K562 (cell line): Measurements from ENCODE around the gene IGF2R. TPM values are rescaled to one million over a fixed set of nuclear protein-coding genes. Genes with fewer than 3 reads are reported as not detected.

ENCODE experiments used
- ATAC-seq: fragments of 200-7000 bp; cut with Tn5 transposase; 3 replicates; pipeline ENCODE4 v1.9.1; 2020; ENCODE audit warnings: moderate library complexity
- BruUV-seq: library from RNA; stranded (reverse); fragments of 400-500 nt; replicated peaks from 2 replicates; lab custom pipeline; 2021; lab: Mats Ljungman, UMichigan
- CTCF ChIA-PET: fragments of 300-600 bp; formaldehyde crosslinking; extraction: SDS; loops from one replicate; lab custom pipeline; 2021; ENCODE audit warnings: low intra/inter-chr PET ratio; lab: Yijun Ruan, JAX
- POLR2A ChIA-PET: fragments of 300-600, 350-650 bp; sonication (Branson Sonifier 250); formaldehyde crosslinking; extraction: SDS; loops from one replicate; lab custom pipeline; 2021; ENCODE audit warnings: antibody characterized with exemption, inconsistent platforms; lab: Yijun Ruan, JAX
- DNase-seq, 4 experiments: peaks; one replicate each; pipeline versions ENCODE4 v3.0.0 to v3.0.0-alpha.2; 2011 to 2018; ENCODE audit warnings: low spot score in 3 of 4, mixed read lengths in 3 of 4; ENCODE audit errors: extremely low read depth in 1 of 4
- FAIRE-seq: peaks from 2 replicates; lab custom pipeline; 2011; peaks lifted over from hg19 to GRCh38; lab: Jason Lieb, UNC
- H2AFZ ChIP-seq: 2 replicates; pipeline ENCODE4 v1.6.0; 2011; ENCODE audit warnings: low read depth, low read length, control low read depth, inconsistent platforms
- H3K27ac ChIP-seq: fragments of 200-600 bp; 3 replicates; pipeline ENCODE4 v1.8.0; 2011; ENCODE audit warnings: low read depth, mild to moderate bottlenecking, control low read depth, inconsistent platforms, low read length, moderate library complexity, mixed read lengths; ENCODE audit errors: extremely low read depth
- H3K27me3 ChIP-seq, 2 experiments: fragments of 300-600 bp in 1 of 2; 2 replicates in 1 of 2; 3 replicates in 1 of 2; pipeline versions ENCODE4 v1.6.0 to v1.8.0; 2011; ENCODE audit warnings: inconsistent platforms in 2 of 2, low read length in 2 of 2, mild to moderate bottlenecking in 1 of 2, mixed read lengths in 1 of 2, moderate library complexity in 1 of 2; ENCODE audit not compliant: control insufficient read depth in 2 of 2, insufficient read depth in 2 of 2
- H3K36me3 ChIP-seq: fragments of 300-600 bp; 3 replicates; pipeline ENCODE4 v1.8.0; 2011; ENCODE audit warnings: mild to moderate bottlenecking, low read length, inconsistent platforms; ENCODE audit not compliant: control insufficient read depth, insufficient read depth
- H3K4me1 ChIP-seq, 2 experiments: fragments of 200-600 bp in 1 of 2; replicated peaks in 1 of 2; 2 replicates in 1 of 2; 3 replicates in 1 of 2; pipeline versions ENCODE4 v1.5.1 to v1.8.0; 2011; ENCODE audit warnings: inconsistent platforms in 2 of 2, low read length in 2 of 2, mild to moderate bottlenecking in 1 of 2, mixed read lengths in 1 of 2, moderate library complexity in 1 of 2; ENCODE audit not compliant: control insufficient read depth in 2 of 2, insufficient read depth in 2 of 2
- H3K4me2 ChIP-seq: 2 replicates; pipeline ENCODE4 v1.6.1; 2011; ENCODE audit warnings: low read length, control low read depth, inconsistent platforms, mixed read lengths; ENCODE audit not compliant: insufficient read depth
- H3K4me3 ChIP-seq: fragments of 200-600 bp; sonication (generic), shearing (Covaris generic); 2 replicates; pipeline ENCODE4 v1.5.1; 2016; ENCODE audit warnings: control low read depth, inconsistent platforms
- H3K79me2 ChIP-seq: fragments of 200-600 bp; 3 replicates; pipeline ENCODE4 v1.8.0; 2011; ENCODE audit warnings: low read length, inconsistent platforms; ENCODE audit not compliant: control insufficient read depth, insufficient read depth
- H3K9ac ChIP-seq, 2 experiments: 2 replicates each; pipeline versions ENCODE4 v1.6.0 to v1.6.1; 2011; ENCODE audit warnings: low read depth in 2 of 2, low read length in 2 of 2, control low read depth in 1 of 2, inconsistent platforms in 1 of 2, mild to moderate bottlenecking in 1 of 2, mixed read lengths in 1 of 2; ENCODE audit not compliant: insufficient read depth in 1 of 2
- H3K9me1 ChIP-seq: one replicate; pipeline ENCODE4 v1.6.0; 2011; ENCODE audit warnings: inconsistent platforms, mild to moderate bottlenecking, low read length, moderate library complexity; ENCODE audit not compliant: control insufficient read depth, insufficient read depth
- H3K9me3 ChIP-seq: replicated peaks from 2 replicates; pipeline ENCODE4 v1.5.1; 2011; ENCODE audit warnings: low read depth, low read length, inconsistent platforms; ENCODE audit not compliant: control insufficient read depth, insufficient read depth
- H4K20me1 ChIP-seq: replicated peaks from 2 replicates; pipeline ENCODE4 v1.6.1; 2011; ENCODE audit warnings: low read length, inconsistent platforms, mixed read lengths; ENCODE audit not compliant: control insufficient read depth, insufficient read depth
- CBX5 ChIP-seq: IDR thresholded peaks from 2 replicates; pipeline ENCODE4 v1.6.1; 2014; ENCODE audit warnings: low read depth, borderline replicate concordance
- CTBP1 ChIP-seq: fragments of 450-650 bp; IDR thresholded peaks from 2 replicates; pipeline ENCODE4 v1.6.1; 2016; ENCODE audit warnings: borderline replicate concordance
- DPF2 ChIP-seq: fragments of 450-650 bp; IDR thresholded peaks from 2 replicates; pipeline ENCODE4 v1.6.1; 2016
- EP300 ChIP-seq: IDR thresholded peaks from 2 replicates; pipeline ENCODE4 v1.6.1; 2012; ENCODE audit warnings: low read length, improper control_type of control experiment
- EP400 ChIP-seq: fragments of 450-650 bp; IDR thresholded peaks from 2 replicates; pipeline ENCODE4 v1.6.1; 2017; ENCODE audit warnings: antibody characterized with exemption, mild to moderate bottlenecking, moderate library complexity
- JUN ChIP-seq, 2 experiments: sonication (generic) in 1 of 2; formaldehyde crosslinking in 1 of 2; IDR thresholded peaks; 2 replicates each; pipeline versions ENCODE4 v1.6.1 to v1.8.0; 2012 to 2022; ENCODE audit warnings: borderline replicate concordance in 2 of 2, mild to moderate bottlenecking in 2 of 2, improper control_type of control experiment in 1 of 2, low read depth in 1 of 2, low read length in 1 of 2, missing genetic modification reagents in 1 of 2
- KLF1 ChIP-seq: fragments of 450-650 bp; IDR thresholded peaks from 2 replicates; pipeline ENCODE4 v1.6.1; 2016; ENCODE audit warnings: missing genetic modification characterization, missing compliant biosample characterization
- MYC ChIP-seq, 2 experiments: fragments of 250-450 bp in 1 of 2; sonication (Bioruptor Pico) in 1 of 2; IDR thresholded peaks; 2 replicates each; pipeline versions ENCODE4 v1.5.1 to v1.6.1; 2012 to 2021; ENCODE audit warnings: low read depth in 2 of 2, borderline replicate concordance in 1 of 2, improper control_type of control experiment in 1 of 2, low read length in 1 of 2, mild to moderate bottlenecking in 1 of 2, moderate library complexity in 1 of 2
- NCOA2 ChIP-seq, 2 experiments: fragments of 450-650 bp; IDR thresholded peaks; 2 replicates each; pipeline ENCODE4 v1.6.1; 2018; ENCODE audit warnings: mild to moderate bottlenecking in 2 of 2, moderate library complexity in 1 of 2; ENCODE audit not compliant: partially characterized antibody in 2 of 2
- TRIM24 ChIP-seq, 2 experiments: fragments of 450-650 bp; IDR thresholded peaks; 2 replicates each; pipeline ENCODE4 v1.6.1; 2016
- XRCC4 ChIP-seq: IDR thresholded peaks from one replicate; pipeline ENCODE4 v1.6.1; 2011; ENCODE audit not compliant: insufficient read depth, insufficient read length; ENCODE audit errors: extremely low read depth
- ZNF77 ChIP-seq: fragments of 250-450 bp; sonication (Bioruptor Pico); IDR thresholded peaks from 2 replicates; pipeline ENCODE4 v1.5.0; 2020
- WGBS: fragments of 100-300 bp; shearing (Covaris generic); methylation state at CpG from one replicate; pipeline ENCODE4 v1.1.6; 2016; ENCODE audit warnings: low coverage, mixed read lengths; ENCODE audit not compliant: insufficient coverage; ENCODE audit errors: missing lambda C conversion rate; 5-methylcytosine and 5-hydroxymethylcytosine counted together
- in situ Hi-C: fragments of 300-500 bp; cut with MboI; formaldehyde crosslinking; loops from 4 replicates; pipeline ENCODE4 v1.15.0; 2018; ENCODE audit warnings: inconsistent platforms, mixed read lengths
- intact Hi-C: fragments of 100-400 bp; cut with micrococcal nuclease; formaldehyde crosslinking; loops from 2 replicates; pipeline ENCODE4 v1.14.2; 2022
- polyA plus RNA-seq, 8 experiments: library from polyadenylated mRNA; depleted of rRNA in 4 of 8; stranded (reverse) in 5 of 8; unstranded in 3 of 8; fragments of >200 nt; fragmentation: Nextera tagmentation in 2 of 8; fragmentation: Illumina TruSeq in 1 of 8; extraction: Ambion mirVana in 2 of 8; extraction: Trizol in 1 of 8; gene quantifications; 2 replicates each; pipeline versions ENCODE4 v1.2.1 to v1.2.3, GENCODE V29; 2011 to 2014; ENCODE audit warnings: inconsistent platforms in 1 of 8, missing spikeins in 1 of 8
- total RNA-seq, 7 experiments: library from RNA; depleted of rRNA in 6 of 7; stranded (reverse); fragments of >200 nt in 6 of 7; fragmentation: Illumina TruSeq in 2 of 7; extraction: Trizol in 2 of 7; gene quantifications; 2 replicates each; pipeline versions ENCODE4 v1.2.1 to v1.2.3, GENCODE V29; 2011 to 2021; ENCODE audit warnings: low replicate concordance in 1 of 7
- TF ChIP-seq, protein P1 (sequence below), 2 experiments: fragments of 450-650 bp; conservative IDR thresholded peaks; 2 replicates each; pipeline ENCODE4 v1.6.1; 2017; ENCODE audit warnings: mild to moderate bottlenecking in 2 of 2, moderate library complexity in 2 of 2
- TF ChIP-seq, protein P2 (sequence below), 2 experiments: fragments of 450-650 bp; IDR thresholded peaks; 2 replicates each; pipeline ENCODE4 v1.6.1; 2016
- TF ChIP-seq, protein P3 (sequence below), 2 experiments: fragments of 450-650 bp; IDR thresholded peaks; 2 replicates each; pipeline ENCODE4 v1.6.1; 2018; ENCODE audit warnings: mild to moderate bottlenecking in 2 of 2, low read depth in 1 of 2; ENCODE audit not compliant: partially characterized antibody in 2 of 2

The IGF2R gene
- total and polyA plus RNA-seq, 9 of the 15 experiments (the other 6 are each of a cell fraction or from before 2014, with no cell fraction given): 3.5 to 92.3 (median 34.5) TPM

DNA sequence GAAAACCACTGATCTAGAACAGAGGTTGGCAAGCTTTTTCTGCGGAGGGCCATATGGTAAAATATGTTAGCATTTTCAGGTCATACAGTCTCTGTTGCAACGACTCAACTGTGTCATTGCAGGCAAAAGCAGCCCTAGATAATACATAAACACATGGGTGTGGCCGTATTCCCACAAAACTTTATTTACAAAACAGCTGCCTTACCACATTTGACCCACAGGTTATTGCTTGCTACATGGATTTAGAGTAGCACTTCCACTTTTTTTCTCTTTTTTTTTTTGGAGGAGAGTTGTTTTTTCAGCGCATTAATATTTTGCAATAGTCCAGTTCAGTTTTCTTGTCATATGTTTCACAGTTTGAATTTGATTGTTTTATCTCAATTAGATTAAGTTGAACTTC lies 2.5 kb upstream of the IGF2R start:
- in situ Hi-C loops (no loop called here), intact Hi-C loops (loop anchor here (2.0 kb wide), 1 partner anchor 134 kb away; no protein-coding TSS in a partner anchor)
- no peak overlapping the region for H3K4me2 ChIP-seq
- no peaks in the 10 kb centered on the region for H4K20me1 ChIP-seq
- H3K79me2 ChIP-seq: peaks cover 29% of the 10 kb centered on the region
- no peak overlapping the region for H3K4me3 ChIP-seq
- ATAC-seq: no peak
- BruUV-seq: no TSS peak
- no peak for FAIRE-seq
- POLR2A ChIA-PET: interaction anchor here (0.6 to 1.7 kb wide), 6 partner anchors 12 to 175 kb away, joined by 3 to 5 read pairs (median 4); no protein-coding TSS in a partner anchor
- DNase-seq: peak in 2 of 4 experiments; percentile 40 to 46
- peaks cover 3% of the 10 kb centered on the region; the same call in 1 of the 3 replicates for H3K36me3 ChIP-seq
- no peaks in the 10 kb centered on the region for H3K9me3 ChIP-seq
- no peaks in the 10 kb centered on the region for H3K9me1 ChIP-seq
- H3K27ac ChIP-seq: no peak overlapping the region
- CTCF ChIA-PET: interaction anchor here (0.6 kb wide), 1 partner anchor 16 kb away, joined by 3 read pairs; no protein-coding TSS in a partner anchor
- peaks cover 13 to 25% of the 10 kb centered on the region in 2 experiments for H3K4me1 ChIP-seq
- H3K9ac ChIP-seq: no peak overlapping the region
- H3K27me3 ChIP-seq: no peaks in the 10 kb centered on the region; a peak in 1 of 5 replicates
- H2AFZ ChIP-seq: peak overlapping the region; percentile 46
- WGBS: 28% methylated on average over 4 of the region's 4 CpGs
- TF ChIP-seq, protein P1, sequence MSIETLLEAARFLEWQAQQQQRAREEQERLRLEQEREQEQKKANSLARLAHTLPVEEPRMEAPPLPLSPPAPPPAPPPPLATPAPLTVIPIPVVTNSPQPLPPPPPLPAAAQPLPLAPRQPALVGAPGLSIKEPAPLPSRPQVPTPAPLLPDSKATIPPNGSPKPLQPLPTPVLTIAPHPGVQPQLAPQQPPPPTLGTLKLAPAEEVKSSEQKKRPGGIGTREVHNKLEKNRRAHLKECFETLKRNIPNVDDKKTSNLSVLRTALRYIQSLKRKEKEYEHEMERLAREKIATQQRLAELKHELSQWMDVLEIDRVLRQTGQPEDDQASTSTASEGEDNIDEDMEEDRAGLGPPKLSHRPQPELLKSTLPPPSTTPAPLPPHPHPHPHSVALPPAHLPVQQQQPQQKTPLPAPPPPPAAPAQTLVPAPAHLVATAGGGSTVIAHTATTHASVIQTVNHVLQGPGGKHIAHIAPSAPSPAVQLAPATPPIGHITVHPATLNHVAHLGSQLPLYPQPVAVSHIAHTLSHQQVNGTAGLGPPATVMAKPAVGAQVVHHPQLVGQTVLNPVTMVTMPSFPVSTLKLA (conservative IDR thresholded peaks at IDR 0.05): peak in 1 of 2 experiments; percentile 60; a peak in 2 of 4 replicates
- TF ChIP-seq TRIM24 (IDR thresholded peaks at IDR 0.05): peak; percentile 31 to 54; a peak in 2 of 4 replicates
- no peak for TF ChIP-seq CBX5
- TF ChIP-seq XRCC4: no peak
- peak; percentile 34; the same call in 1 of the 2 replicates for TF ChIP-seq CTBP1
- TF ChIP-seq NCOA2 (IDR thresholded peaks at IDR 0.05; ENCODE audit: partially characterized antibody in 2 of 2): no peak
- TF ChIP-seq ZNF77: no peak
- peak; percentile 85 for TF ChIP-seq KLF1
- 0 out of 2 replicates have a peak, but pooled peaks have one; percentile 16 for TF ChIP-seq EP400
- 0 out of 2 replicates have a peak, but pooled peaks have one; percentile 28 for TF ChIP-seq MYC (IDR thresholded peaks at IDR 0.05; ENCODE audit: low read depth, low read length)
- TF ChIP-seq MYC (CRISPR knock-in tag; IDR thresholded peaks at IDR 0.05; ENCODE audit: borderline replicate concordance, low read depth): no peak
- peak; percentile 74 for TF ChIP-seq DPF2
- peak; percentile 18; the same call in 1 of the 2 replicates for TF ChIP-seq EP300
- TF ChIP-seq, protein P2, sequence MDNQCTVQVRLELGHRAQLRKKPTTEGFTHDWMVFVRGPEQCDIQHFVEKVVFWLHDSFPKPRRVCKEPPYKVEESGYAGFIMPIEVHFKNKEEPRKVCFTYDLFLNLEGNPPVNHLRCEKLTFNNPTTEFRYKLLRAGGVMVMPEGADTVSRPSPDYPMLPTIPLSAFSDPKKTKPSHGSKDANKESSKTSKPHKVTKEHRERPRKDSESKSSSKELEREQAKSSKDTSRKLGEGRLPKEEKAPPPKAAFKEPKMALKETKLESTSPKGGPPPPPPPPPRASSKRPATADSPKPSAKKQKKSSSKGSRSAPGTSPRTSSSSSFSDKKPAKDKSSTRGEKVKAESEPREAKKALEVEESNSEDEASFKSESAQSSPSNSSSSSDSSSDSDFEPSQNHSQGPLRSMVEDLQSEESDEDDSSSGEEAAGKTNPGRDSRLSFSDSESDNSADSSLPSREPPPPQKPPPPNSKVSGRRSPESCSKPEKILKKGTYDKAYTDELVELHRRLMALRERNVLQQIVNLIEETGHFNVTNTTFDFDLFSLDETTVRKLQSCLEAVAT (IDR thresholded peaks at IDR 0.05): peak; percentile 39 to 91; a peak in 2 of 4 replicates
- no peak for TF ChIP-seq JUN (IDR thresholded peaks at IDR 0.05; ENCODE audit: borderline replicate concordance, low read depth, low read length)
- no peak for TF ChIP-seq JUN (CRISPR knock-in tag; IDR thresholded peaks at IDR 0.05; ENCODE audit: borderline replicate concordance)
- TF ChIP-seq, protein P3, sequence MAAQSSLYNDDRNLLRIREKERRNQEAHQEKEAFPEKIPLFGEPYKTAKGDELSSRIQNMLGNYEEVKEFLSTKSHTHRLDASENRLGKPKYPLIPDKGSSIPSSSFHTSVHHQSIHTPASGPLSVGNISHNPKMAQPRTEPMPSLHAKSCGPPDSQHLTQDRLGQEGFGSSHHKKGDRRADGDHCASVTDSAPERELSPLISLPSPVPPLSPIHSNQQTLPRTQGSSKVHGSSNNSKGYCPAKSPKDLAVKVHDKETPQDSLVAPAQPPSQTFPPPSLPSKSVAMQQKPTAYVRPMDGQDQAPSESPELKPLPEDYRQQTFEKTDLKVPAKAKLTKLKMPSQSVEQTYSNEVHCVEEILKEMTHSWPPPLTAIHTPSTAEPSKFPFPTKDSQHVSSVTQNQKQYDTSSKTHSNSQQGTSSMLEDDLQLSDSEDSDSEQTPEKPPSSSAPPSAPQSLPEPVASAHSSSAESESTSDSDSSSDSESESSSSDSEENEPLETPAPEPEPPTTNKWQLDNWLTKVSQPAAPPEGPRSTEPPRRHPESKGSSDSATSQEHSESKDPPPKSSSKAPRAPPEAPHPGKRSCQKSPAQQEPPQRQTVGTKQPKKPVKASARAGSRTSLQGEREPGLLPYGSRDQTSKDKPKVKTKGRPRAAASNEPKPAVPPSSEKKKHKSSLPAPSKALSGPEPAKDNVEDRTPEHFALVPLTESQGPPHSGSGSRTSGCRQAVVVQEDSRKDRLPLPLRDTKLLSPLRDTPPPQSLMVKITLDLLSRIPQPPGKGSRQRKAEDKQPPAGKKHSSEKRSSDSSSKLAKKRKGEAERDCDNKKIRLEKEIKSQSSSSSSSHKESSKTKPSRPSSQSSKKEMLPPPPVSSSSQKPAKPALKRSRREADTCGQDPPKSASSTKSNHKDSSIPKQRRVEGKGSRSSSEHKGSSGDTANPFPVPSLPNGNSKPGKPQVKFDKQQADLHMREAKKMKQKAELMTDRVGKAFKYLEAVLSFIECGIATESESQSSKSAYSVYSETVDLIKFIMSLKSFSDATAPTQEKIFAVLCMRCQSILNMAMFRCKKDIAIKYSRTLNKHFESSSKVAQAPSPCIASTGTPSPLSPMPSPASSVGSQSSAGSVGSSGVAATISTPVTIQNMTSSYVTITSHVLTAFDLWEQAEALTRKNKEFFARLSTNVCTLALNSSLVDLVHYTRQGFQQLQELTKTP (IDR thresholded peaks at IDR 0.05; ENCODE audit: low read depth in 1 of 2, partially characterized antibody in 2 of 2): peak in 1 of 2 experiments; percentile 70
